ENCODE results near the gene KCND3.

DNA sequence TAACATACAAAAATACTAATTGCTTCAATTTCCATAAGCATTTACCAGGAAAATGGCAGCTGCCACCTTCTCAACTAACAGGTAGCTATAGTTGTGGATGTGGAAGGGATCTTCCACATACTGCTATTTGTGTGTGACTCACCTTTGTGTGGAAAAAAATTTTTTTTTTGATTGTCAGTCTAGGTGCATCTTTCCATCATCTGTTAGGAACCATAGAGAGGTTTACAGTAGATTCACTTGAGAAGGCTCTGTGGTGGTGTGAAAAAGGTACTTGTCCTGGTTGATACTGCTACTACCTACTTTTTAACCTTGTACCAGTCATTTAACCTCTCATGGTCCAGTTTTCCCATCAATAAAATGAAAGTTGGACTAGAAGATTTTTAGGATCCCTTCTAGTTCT lies 220.8 kb downstream of the KCND3 start:
- TF ChIP-seq, protein P1, sequence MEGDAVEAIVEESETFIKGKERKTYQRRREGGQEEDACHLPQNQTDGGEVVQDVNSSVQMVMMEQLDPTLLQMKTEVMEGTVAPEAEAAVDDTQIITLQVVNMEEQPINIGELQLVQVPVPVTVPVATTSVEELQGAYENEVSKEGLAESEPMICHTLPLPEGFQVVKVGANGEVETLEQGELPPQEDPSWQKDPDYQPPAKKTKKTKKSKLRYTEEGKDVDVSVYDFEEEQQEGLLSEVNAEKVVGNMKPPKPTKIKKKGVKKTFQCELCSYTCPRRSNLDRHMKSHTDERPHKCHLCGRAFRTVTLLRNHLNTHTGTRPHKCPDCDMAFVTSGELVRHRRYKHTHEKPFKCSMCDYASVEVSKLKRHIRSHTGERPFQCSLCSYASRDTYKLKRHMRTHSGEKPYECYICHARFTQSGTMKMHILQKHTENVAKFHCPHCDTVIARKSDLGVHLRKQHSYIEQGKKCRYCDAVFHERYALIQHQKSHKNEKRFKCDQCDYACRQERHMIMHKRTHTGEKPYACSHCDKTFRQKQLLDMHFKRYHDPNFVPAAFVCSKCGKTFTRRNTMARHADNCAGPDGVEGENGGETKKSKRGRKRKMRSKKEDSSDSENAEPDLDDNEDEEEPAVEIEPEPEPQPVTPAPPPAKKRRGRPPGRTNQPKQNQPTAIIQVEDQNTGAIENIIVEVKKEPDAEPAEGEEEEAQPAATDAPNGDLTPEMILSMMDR (IDR thresholded peaks at IDR 0.05; ENCODE audit: poor library complexity, severe bottlenecking) = no peak
- TF ChIP-seq TAF1 (IDR thresholded peaks at IDR 0.05; ENCODE audit: low read depth) (no peak), EZH2 (IDR thresholded peaks at IDR 0.05; ENCODE audit: borderline replicate concordance, insufficient read depth, low read length, poor library complexity, severe bottlenecking) (no peak), POLR2AphosphoS5 (IDR thresholded peaks at IDR 0.05) (no peak), RAD21 (conservative IDR thresholded peaks at IDR 0.05) (no peak)
